Neural crest cell (in vitro differentiated cells): Measurements from ENCODE around the gene TNKS2. TPM values are rescaled to one million over a fixed set of nuclear protein-coding genes. Genes with fewer than 3 reads are reported as not detected.

ENCODE experiments used
- DNase-seq: peaks from one replicate; pipeline ENCODE4 v3.0.0; 2021; ENCODE audit warnings: low read depth, mixed read lengths, low spot score
- H3K27ac Mint-ChIP-seq: one replicate; pipeline ENCODE4 v1.8.0; 2021; ENCODE audit warnings: mild to moderate bottlenecking, mixed read lengths; ENCODE audit not compliant: unreplicated experiment
- H3K27me3 Mint-ChIP-seq: 2 replicates; pipeline ENCODE4 v1.8.0; 2021; ENCODE audit warnings: low read depth, mild to moderate bottlenecking, mixed read lengths
- H3K36me3 Mint-ChIP-seq: 2 replicates; pipeline ENCODE4 v1.8.0; 2021; ENCODE audit warnings: low read depth, mild to moderate bottlenecking, mixed read lengths
- H3K4me1 Mint-ChIP-seq: 2 replicates; pipeline ENCODE4 v1.8.0; 2021; ENCODE audit warnings: mixed read lengths
- H3K4me3 Mint-ChIP-seq: one replicate; pipeline ENCODE4 v1.8.0; 2021; ENCODE audit warnings: mild to moderate bottlenecking, mixed read lengths
- H3K9me3 Mint-ChIP-seq: 2 replicates; pipeline ENCODE4 v1.8.0; 2021; ENCODE audit warnings: mixed read lengths
- CTCF ChIP-seq: fragments of 200-600 bp; sonication (generic); conservative IDR thresholded peaks from 2 replicates; pipeline ENCODE4 v1.5.0; 2021; ENCODE audit warnings: antibody characterized with exemption, mild to moderate bottlenecking
- total RNA-seq: library from RNA; stranded (reverse); gene quantifications from 2 replicates; pipeline ENCODE4 v1.2.1, GENCODE V29; 2021

Gene TNKS2
- total RNA-seq, 1 donor from 2014 or later: 44.5 TPM

DNA sequence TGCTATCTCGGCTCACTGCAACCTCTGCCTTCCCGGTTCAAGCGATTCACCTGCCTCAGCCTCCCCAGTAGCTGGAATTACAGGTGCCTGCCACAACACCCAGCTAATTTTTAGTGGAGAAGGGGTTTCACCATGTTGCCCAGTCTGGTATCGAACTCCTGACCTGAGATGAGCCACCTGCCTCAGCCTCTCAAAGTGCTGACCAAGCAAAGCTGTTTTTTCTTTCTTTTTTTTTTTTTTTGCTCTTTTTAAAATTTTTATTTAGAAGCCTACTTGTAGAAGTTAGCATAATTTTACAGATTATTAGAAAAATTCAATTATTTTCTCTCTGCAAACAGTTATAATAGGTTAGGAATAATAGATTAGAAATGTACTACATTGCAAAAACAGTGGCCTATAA lies 112.2 kb downstream of the TNKS2 start:
- TF ChIP-seq CTCF: no peak
- no peaks in the 10 kb centered on the region for H3K9me3 Mint-ChIP-seq
- no peak for DNase-seq
- no peaks in the 10 kb centered on the region for H3K27me3 Mint-ChIP-seq
- peak overlapping the region; percentile 65 for H3K4me3 Mint-ChIP-seq
- H3K4me1 Mint-ChIP-seq: peaks cover 33% of the 10 kb centered on the region
- H3K36me3 Mint-ChIP-seq: peaks cover 19% of the 10 kb centered on the region
- peak overlapping the region; percentile 52 for H3K27ac Mint-ChIP-seq

Other genes with a start within 250 kb of the TNKS2 start
- gene PPP1R3C, start 165.4 kb upstream of the TNKS2 start, total RNA-seq: 2.9 and 3.6 TPM in 2 replicates
- 413 and 420 TPM in 2 replicates for gene FGFBP3, start 111.1 kb downstream of the TNKS2 start, total RNA-seq
- gene BTAF1, start 125.3 kb downstream of the TNKS2 start, total RNA-seq: 41.7 and 46.0 TPM in 2 replicates